ENCODE data around the gene WDTC1.

- TF ChIP-seq, protein P1, sequence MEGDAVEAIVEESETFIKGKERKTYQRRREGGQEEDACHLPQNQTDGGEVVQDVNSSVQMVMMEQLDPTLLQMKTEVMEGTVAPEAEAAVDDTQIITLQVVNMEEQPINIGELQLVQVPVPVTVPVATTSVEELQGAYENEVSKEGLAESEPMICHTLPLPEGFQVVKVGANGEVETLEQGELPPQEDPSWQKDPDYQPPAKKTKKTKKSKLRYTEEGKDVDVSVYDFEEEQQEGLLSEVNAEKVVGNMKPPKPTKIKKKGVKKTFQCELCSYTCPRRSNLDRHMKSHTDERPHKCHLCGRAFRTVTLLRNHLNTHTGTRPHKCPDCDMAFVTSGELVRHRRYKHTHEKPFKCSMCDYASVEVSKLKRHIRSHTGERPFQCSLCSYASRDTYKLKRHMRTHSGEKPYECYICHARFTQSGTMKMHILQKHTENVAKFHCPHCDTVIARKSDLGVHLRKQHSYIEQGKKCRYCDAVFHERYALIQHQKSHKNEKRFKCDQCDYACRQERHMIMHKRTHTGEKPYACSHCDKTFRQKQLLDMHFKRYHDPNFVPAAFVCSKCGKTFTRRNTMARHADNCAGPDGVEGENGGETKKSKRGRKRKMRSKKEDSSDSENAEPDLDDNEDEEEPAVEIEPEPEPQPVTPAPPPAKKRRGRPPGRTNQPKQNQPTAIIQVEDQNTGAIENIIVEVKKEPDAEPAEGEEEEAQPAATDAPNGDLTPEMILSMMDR (IDR thresholded peaks at IDR 0.05; ENCODE audit: low read depth, low read length, missing input control), result no peak
- TF ChIP-seq EGR1 (IDR thresholded peaks at IDR 0.05; ENCODE audit: low read depth in 2 of 2) (no peak), TAF1 (conservative IDR thresholded peaks at IDR 0.05) (no peak), RXRA (IDR thresholded peaks at IDR 0.05) (no peak), RAD21 (IDR thresholded peaks at IDR 0.05) (no peak), NR2F2 (IDR thresholded peaks at IDR 0.05) (no peak), YY1 (IDR thresholded peaks at IDR 0.05) (no peak), ATF3 (IDR thresholded peaks at IDR 0.05) (no peak), GABPA (IDR thresholded peaks at IDR 0.05 in 1 of 2, conservative IDR thresholded peaks at IDR 0.05 in 1 of 2) (no peak), FOXA1 (IDR thresholded peaks at IDR 0.05) (no peak)
- TF ChIP-seq, protein P2, sequence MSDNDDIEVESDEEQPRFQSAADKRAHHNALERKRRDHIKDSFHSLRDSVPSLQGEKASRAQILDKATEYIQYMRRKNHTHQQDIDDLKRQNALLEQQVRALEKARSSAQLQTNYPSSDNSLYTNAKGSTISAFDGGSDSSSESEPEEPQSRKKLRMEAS (IDR thresholded peaks at IDR 0.05), result no peak
- TF ChIP-seq, protein P3, sequence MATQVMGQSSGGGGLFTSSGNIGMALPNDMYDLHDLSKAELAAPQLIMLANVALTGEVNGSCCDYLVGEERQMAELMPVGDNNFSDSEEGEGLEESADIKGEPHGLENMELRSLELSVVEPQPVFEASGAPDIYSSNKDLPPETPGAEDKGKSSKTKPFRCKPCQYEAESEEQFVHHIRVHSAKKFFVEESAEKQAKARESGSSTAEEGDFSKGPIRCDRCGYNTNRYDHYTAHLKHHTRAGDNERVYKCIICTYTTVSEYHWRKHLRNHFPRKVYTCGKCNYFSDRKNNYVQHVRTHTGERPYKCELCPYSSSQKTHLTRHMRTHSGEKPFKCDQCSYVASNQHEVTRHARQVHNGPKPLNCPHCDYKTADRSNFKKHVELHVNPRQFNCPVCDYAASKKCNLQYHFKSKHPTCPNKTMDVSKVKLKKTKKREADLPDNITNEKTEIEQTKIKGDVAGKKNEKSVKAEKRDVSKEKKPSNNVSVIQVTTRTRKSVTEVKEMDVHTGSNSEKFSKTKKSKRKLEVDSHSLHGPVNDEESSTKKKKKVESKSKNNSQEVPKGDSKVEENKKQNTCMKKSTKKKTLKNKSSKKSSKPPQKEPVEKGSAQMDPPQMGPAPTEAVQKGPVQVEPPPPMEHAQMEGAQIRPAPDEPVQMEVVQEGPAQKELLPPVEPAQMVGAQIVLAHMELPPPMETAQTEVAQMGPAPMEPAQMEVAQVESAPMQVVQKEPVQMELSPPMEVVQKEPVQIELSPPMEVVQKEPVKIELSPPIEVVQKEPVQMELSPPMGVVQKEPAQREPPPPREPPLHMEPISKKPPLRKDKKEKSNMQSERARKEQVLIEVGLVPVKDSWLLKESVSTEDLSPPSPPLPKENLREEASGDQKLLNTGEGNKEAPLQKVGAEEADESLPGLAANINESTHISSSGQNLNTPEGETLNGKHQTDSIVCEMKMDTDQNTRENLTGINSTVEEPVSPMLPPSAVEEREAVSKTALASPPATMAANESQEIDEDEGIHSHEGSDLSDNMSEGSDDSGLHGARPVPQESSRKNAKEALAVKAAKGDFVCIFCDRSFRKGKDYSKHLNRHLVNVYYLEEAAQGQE (IDR thresholded peaks at IDR 0.05), result no peak
- TF ChIP-seq, protein P4, sequence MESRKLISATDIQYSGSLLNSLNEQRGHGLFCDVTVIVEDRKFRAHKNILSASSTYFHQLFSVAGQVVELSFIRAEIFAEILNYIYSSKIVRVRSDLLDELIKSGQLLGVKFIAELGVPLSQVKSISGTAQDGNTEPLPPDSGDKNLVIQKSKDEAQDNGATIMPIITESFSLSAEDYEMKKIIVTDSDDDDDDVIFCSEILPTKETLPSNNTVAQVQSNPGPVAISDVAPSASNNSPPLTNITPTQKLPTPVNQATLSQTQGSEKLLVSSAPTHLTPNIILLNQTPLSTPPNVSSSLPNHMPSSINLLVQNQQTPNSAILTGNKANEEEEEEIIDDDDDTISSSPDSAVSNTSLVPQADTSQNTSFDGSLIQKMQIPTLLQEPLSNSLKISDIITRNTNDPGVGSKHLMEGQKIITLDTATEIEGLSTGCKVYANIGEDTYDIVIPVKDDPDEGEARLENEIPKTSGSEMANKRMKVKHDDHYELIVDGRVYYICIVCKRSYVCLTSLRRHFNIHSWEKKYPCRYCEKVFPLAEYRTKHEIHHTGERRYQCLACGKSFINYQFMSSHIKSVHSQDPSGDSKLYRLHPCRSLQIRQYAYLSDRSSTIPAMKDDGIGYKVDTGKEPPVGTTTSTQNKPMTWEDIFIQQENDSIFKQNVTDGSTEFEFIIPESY (IDR thresholded peaks at IDR 0.05), result no peak
Measured at GRCh38 chr1:27356277-27356618, 121.8 kb downstream of the WDTC1 start.
